Right lobe of liver (tissue), 6 donors: Measurements from ENCODE around the gene EVX1. TPM values are rescaled to one million over a fixed set of nuclear protein-coding genes. Genes with fewer than 3 reads are reported as not detected.

ENCODE experiments used
- ATAC-seq, 4 donors: fragments of 200-7000 bp; cut with Tn5 transposase; one replicate each; pipeline ENCODE4 v1.9.1; 2020; ENCODE audit warnings: mild to moderate bottlenecking in 4 of 4, moderate library complexity in 4 of 4
- DNase-seq, 3 donors: peaks; one replicate each; pipeline ENCODE4 v3.0.0-alpha.2; 2020
- H3K27ac ChIP-seq, 3 donors: fragments of 200-600 bp; one replicate each; pipeline ENCODE4 v1.8.0; 2022
- H3K27me3 ChIP-seq, 2 donors: fragments of 200-600 bp; one replicate each; pipeline ENCODE4 v1.8.0; 2022
- H3K36me3 ChIP-seq, 4 donors: fragments of 200-600 bp; sonication (generic) in 1 of 4; one replicate each; pipeline versions ENCODE4 v1.5.1 to v1.8.0; 2017 to 2022; ENCODE audit warnings: control low read depth in 1 of 4
- H3K4me1 ChIP-seq, 4 donors: fragments of 200-600 bp; sonication (generic) in 1 of 4; one replicate each; pipeline versions ENCODE4 v1.5.1 to v1.8.0; 2017 to 2022; ENCODE audit warnings: control low read depth in 1 of 4
- H3K4me3 ChIP-seq, 3 donors: fragments of 200-600 bp; one replicate each; pipeline ENCODE4 v1.8.0; 2022
- H3K9me3 ChIP-seq, 4 donors: fragments of 200-600 bp; sonication (generic) in 1 of 4; one replicate each; pipeline versions ENCODE4 v1.5.1 to v1.8.0; 2017 to 2022; ENCODE audit warnings: control low read depth in 1 of 4
- CTCF ChIP-seq, 4 donors: fragments of 200-600 bp in 3 of 4; fragments of 450-650 bp in 1 of 4; IDR thresholded peaks; one replicate each; pipeline versions ENCODE4 v1.5.1 to v1.8.0; 2016 to 2022; ENCODE audit warnings: antibody characterized with exemption in 4 of 4, mild to moderate bottlenecking in 2 of 4
- POLR2A ChIP-seq: fragments of 450-650 bp; IDR thresholded peaks from one replicate; pipeline ENCODE4 v1.6.1; 2017; ENCODE audit warnings: antibody characterized with exemption, mild to moderate bottlenecking
- WGBS: methylation state at CpG from one replicate; pipeline ENCODE4 v1.1.6; 2018; ENCODE audit warnings: low coverage, low lambda C conversion rate; ENCODE audit not compliant: insufficient coverage; ENCODE audit errors: missing lambda C conversion rate; 5-methylcytosine and 5-hydroxymethylcytosine counted together
- intact Hi-C, 2 donors: fragments of 100-400 bp; cut with DNase I; formaldehyde crosslinking; loops; one replicate each; pipeline versions ENCODE4 v1.11.2 to v1.14.1; 2022
- total RNA-seq, 6 experiments: library from RNA; depleted of rRNA in 2 of 6; stranded (reverse); fragments of >200 nt in 2 of 6; fragmentation: NEBNext Ultra II Directional in 3 of 6; extraction: Animal tissue kit (Norgen Biotek cat#: 25700) in 3 of 6; gene quantifications; one replicate each; pipeline versions ENCODE4 v1.1.0 to v1.2.4, GENCODE V29; 2016 to 2023
- donor health status: DM: no; HTN: yes; CAD: no.
- donor health status: DM: no; HTN: no; CAD: no.
- donor health status: DM: no; HTN: no; CAD: no.
- donor health status: DM: no; HTN: yes; CAD: no.
- donor health status: DM: no; HTN: yes; CAD: no.

The EVX1 gene
- total RNA-seq, 6 experiments from 2014 or later, result not detected

- ATAC-seq, result peak in 2 of 4 donors; percentile 7 to 23
- 9% methylated on average over 17 of the region's 30 CpGs for WGBS
- Histone ChIP-seq H3K27me3 (peaks cover 43 to 67% of the 10 kb centered on the region in 2 donors), H3K4me3 (no peak overlapping the region), H3K9me3 (no peaks in the 10 kb centered on the region), H3K36me3 (no peaks in the 10 kb centered on the region), H3K4me1 (peaks cover 0 to 25% (median 5%) of the 10 kb centered on the region in 4 donors), H3K27ac (no peak overlapping the region)
- intact Hi-C loops, result loop anchor here in 1 of 2 donors (10.0 kb wide), 1 partner anchor 823 kb away; no protein-coding TSS in a partner anchor
- TF ChIP-seq POLR2A, result no peak
- no peak for TF ChIP-seq CTCF (IDR thresholded peaks at IDR 0.05)
- no peak for DNase-seq
These were observed 40.4 kb upstream of the EVX1 start for GRCh38 chr7:27202018-27202861.

GRCh38 chr7:27202862-27203134 lies 39.8 kb upstream of the EVX1 start:
- Histone ChIP-seq H3K4me3 (no peak overlapping the region), H3K4me1 (peaks cover 0 to 25% (median 5%) of the 10 kb centered on the region in 4 donors), H3K9me3 (no peaks in the 10 kb centered on the region), H3K36me3 (no peaks in the 10 kb centered on the region), H3K27ac (no peak overlapping the region), H3K27me3 (peaks cover 44 to 67% of the 10 kb centered on the region in 2 donors)
- 8% methylated on average over 3 of the region's 3 CpGs for WGBS
- TF ChIP-seq CTCF (IDR thresholded peaks at IDR 0.05) (no peak), POLR2A (no peak)
- no peak for ATAC-seq
- intact Hi-C loops, result loop anchor here in 1 of 2 donors (10.0 kb wide), 1 partner anchor 822 kb away; no protein-coding TSS in a partner anchor
- no peak for DNase-seq

- Histone ChIP-seq H3K4me1 (peaks cover 0 to 25% (median 5%) of the 10 kb centered on the region in 4 donors), H3K4me3 (no peak overlapping the region), H3K27me3 (peaks cover 39 to 65% of the 10 kb centered on the region in 2 donors), H3K9me3 (no peaks in the 10 kb centered on the region), H3K36me3 (no peaks in the 10 kb centered on the region), H3K27ac (no peak overlapping the region)
- ATAC-seq (no peak), DNase-seq (no peak)
- 14% methylated on average over 9 of the region's 10 CpGs for WGBS
- TF ChIP-seq CTCF (IDR thresholded peaks at IDR 0.05) (no peak), POLR2A (no peak)
- intact Hi-C loops, result loop anchor here in 1 of 2 donors (10.0 kb wide), 1 partner anchor 821 kb away; no protein-coding TSS in a partner anchor
These were observed 39.1 kb upstream of the EVX1 start for GRCh38 chr7:27203365-27203953.

- DNase-seq, result no peak
- peaks cover 33 to 59% of the 10 kb centered on the region in 2 donors for H3K27me3 ChIP-seq
- 13% methylated on average over 4 of the region's 4 CpGs for WGBS
- TF ChIP-seq CTCF (IDR thresholded peaks at IDR 0.05), result no peak
- TF ChIP-seq POLR2A, result no peak
- no peak overlapping the region for H3K27ac ChIP-seq
- H3K9me3 ChIP-seq, result no peaks in the 10 kb centered on the region
- no peaks in the 10 kb centered on the region for H3K36me3 ChIP-seq
- no peak overlapping the region for H3K4me3 ChIP-seq
- peaks cover 0 to 25% (median 5%) of the 10 kb centered on the region in 4 donors for H3K4me1 ChIP-seq
- intact Hi-C loops, result loop anchor here in 1 of 2 donors (10.0 kb wide), 1 partner anchor 821 kb away; no protein-coding TSS in a partner anchor
- ATAC-seq, result no peak
These were observed 38.5 kb upstream of the EVX1 start for GRCh38 chr7:27203964-27204594.
